Ovary (tissue), 3 donors: ENCODE measurements around the gene TPCN2.

Source experiments
- EP300 ChIP-seq: sonication (generic); formaldehyde crosslinking; IDR thresholded peaks from one replicate; pipeline ENCODE4 v1.6.1; 2017; ENCODE audit warnings: antibody characterized with exemption
- POLR2A ChIP-seq: fragments of 450-650 bp; IDR thresholded peaks from one replicate; pipeline ENCODE4 v1.6.1; 2017; ENCODE audit warnings: antibody characterized with exemption, mild to moderate bottlenecking, moderate library complexity
- TF ChIP-seq, protein P1 (sequence below), 3 donors: fragments of 450-650 bp in 2 of 3; fragments of 200-600 bp in 1 of 3; IDR thresholded peaks; one replicate each; pipeline versions ENCODE4 v1.5.1 to v1.8.0; 2016 to 2022; ENCODE audit warnings: antibody characterized with exemption in 3 of 3, mild to moderate bottlenecking in 1 of 3
- donor health status: DM: no; HTN: no; CAD: no.

DNA sequence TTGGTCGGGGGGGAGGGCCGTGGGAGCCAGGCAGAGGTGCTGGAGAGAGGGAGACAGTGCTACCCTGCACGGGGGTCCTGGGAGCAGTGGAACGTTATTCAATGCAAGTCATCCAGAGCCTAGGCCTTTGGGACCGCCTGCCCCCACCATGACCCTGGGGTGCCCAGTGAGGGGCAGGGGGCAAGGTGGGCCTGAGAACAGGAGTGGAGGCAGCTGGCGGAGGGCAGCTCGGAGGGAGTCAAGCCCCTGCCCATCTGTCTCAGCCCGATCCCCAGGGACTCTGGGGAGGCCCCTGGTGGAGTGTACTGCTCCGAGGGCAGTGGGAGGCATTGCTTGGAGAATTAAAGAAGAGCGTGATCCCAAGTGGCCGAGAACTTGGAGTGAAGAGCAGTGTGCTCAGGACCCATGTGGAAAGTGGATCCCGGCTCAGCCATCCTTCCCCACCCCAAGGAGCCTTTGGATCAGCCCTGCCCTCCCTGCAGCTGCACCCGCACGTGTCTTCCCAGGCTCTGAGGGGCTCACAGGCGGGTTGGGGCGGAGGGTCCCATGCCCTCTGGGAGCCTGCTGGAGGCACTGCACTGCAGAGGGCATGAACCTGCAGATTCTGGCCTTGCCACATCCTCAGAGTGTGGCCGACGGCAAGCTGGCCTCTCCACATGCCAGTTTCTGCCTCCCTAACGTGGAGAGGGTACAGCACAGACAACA is 73.0 kb downstream of the TPCN2 start:
- TF ChIP-seq, protein P1, sequence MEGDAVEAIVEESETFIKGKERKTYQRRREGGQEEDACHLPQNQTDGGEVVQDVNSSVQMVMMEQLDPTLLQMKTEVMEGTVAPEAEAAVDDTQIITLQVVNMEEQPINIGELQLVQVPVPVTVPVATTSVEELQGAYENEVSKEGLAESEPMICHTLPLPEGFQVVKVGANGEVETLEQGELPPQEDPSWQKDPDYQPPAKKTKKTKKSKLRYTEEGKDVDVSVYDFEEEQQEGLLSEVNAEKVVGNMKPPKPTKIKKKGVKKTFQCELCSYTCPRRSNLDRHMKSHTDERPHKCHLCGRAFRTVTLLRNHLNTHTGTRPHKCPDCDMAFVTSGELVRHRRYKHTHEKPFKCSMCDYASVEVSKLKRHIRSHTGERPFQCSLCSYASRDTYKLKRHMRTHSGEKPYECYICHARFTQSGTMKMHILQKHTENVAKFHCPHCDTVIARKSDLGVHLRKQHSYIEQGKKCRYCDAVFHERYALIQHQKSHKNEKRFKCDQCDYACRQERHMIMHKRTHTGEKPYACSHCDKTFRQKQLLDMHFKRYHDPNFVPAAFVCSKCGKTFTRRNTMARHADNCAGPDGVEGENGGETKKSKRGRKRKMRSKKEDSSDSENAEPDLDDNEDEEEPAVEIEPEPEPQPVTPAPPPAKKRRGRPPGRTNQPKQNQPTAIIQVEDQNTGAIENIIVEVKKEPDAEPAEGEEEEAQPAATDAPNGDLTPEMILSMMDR (IDR thresholded peaks at IDR 0.05): no peak
- TF ChIP-seq EP300 (no peak), POLR2A (no peak)
